ENCODE data around the gene SNX24. TPM values are rescaled to one million over a fixed set of nuclear protein-coding genes. Genes with fewer than 3 reads are reported as not detected.

The SNX24 gene
- total and polyA plus RNA-seq, 8 donors = 1.2 to 38.5 (median 20.0) TPM

GRCh38 chr5:122816756-122817155 lies 28.7 kb upstream of the SNX24 start:
- H3K4me1 ChIP-seq = no peaks in the 10 kb centered on the region
- H3K27ac ChIP-seq = no peak overlapping the region
- no peak for DNase-seq
- no peak overlapping the region for H3K4me3 ChIP-seq
- WGBS, 5 donors = 75 to 84% (median 76%) methylated on average over 5 of the region's 5 CpGs
- intact Hi-C loops (cut with DNase I; ENCODE audit: low total_unique reads) = no loop called here
- H3K9me3 ChIP-seq = no peaks in the 10 kb centered on the region
- no peaks in the 10 kb centered on the region for H3K27me3 ChIP-seq
- TF ChIP-seq POLR2AphosphoS5 (IDR thresholded peaks at IDR 0.05) = no peak
- TF ChIP-seq, protein P1, sequence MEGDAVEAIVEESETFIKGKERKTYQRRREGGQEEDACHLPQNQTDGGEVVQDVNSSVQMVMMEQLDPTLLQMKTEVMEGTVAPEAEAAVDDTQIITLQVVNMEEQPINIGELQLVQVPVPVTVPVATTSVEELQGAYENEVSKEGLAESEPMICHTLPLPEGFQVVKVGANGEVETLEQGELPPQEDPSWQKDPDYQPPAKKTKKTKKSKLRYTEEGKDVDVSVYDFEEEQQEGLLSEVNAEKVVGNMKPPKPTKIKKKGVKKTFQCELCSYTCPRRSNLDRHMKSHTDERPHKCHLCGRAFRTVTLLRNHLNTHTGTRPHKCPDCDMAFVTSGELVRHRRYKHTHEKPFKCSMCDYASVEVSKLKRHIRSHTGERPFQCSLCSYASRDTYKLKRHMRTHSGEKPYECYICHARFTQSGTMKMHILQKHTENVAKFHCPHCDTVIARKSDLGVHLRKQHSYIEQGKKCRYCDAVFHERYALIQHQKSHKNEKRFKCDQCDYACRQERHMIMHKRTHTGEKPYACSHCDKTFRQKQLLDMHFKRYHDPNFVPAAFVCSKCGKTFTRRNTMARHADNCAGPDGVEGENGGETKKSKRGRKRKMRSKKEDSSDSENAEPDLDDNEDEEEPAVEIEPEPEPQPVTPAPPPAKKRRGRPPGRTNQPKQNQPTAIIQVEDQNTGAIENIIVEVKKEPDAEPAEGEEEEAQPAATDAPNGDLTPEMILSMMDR (IDR thresholded peaks at IDR 0.05) = no peak
- TF ChIP-seq POLR2A (IDR thresholded peaks at IDR 0.05) = no peak
- no peak for TF ChIP-seq EP300 (IDR thresholded peaks at IDR 0.05)
- peaks cover 9 to 50% (median 46%) of the 10 kb centered on the region in 4 donors for H3K36me3 ChIP-seq

DNA sequence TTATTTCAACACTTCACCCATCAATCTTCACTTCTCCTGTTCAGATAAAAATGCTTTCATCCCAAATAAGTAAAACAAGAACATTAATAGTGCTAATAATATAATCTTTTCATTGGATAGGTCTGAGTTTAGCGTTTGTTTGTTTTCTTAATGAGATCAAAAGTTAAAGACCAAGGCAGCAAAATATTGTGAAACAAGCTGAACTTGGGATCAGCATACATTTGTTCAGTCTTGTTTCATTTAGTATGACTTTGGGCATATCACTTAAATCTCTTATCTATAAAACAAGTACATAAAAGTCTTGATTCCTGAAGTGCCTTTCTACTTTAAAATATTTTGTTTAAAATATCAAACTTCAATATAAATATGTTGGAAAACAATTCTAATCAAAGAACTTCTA lies 13.4 kb upstream of the SNX24 start:
- intact Hi-C loops (cut with DNase I; ENCODE audit: low total_unique reads) = no loop called here
- H3K4me1 ChIP-seq = no peaks in the 10 kb centered on the region
- H3K27me3 ChIP-seq = no peaks in the 10 kb centered on the region
- DNase-seq = no peak
- H3K9me3 ChIP-seq = no peaks in the 10 kb centered on the region
- H3K4me3 ChIP-seq = no peak overlapping the region
- no peak overlapping the region for H3K27ac ChIP-seq
- H3K36me3 ChIP-seq = peaks cover 5 to 40% (median 33%) of the 10 kb centered on the region in 4 donors
- no peak for TF ChIP-seq EP300 (IDR thresholded peaks at IDR 0.05)
- no peak for TF ChIP-seq POLR2A (IDR thresholded peaks at IDR 0.05)
- no peak for TF ChIP-seq POLR2AphosphoS5 (IDR thresholded peaks at IDR 0.05)
- TF ChIP-seq, protein P1 (IDR thresholded peaks at IDR 0.05) = no peak
- WGBS, 5 donors = 38 to 56% (median 50%) methylated on average over 1 of the region's 1 CpG

DNA sequence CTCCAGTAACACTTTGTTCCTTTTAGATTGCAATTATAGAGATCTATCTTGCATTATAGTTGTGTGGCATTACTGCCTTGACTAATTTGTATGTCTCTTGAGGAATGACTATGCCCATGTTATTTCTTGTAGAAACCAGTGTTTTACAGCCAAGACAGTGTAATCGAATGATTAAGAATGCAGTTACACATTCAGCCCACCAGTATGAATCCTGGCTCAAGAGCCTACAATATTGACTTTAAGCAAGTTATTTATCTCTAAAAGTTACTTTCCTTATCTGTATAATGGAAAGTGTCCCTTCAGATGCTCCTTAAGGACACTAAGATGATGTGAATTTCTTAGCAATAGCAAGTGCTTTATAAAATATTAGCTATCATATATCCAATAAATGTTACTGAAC lies 9.7 kb upstream of the SNX24 start:
- 80 to 94% (median 87%) methylated on average over 1 of the region's 1 CpG for WGBS, 5 donors
- Histone ChIP-seq H3K27me3 (no peaks in the 10 kb centered on the region), H3K27ac (no peak overlapping the region), H3K4me3 (no peak overlapping the region), H3K9me3 (no peaks in the 10 kb centered on the region), H3K4me1 (no peaks in the 10 kb centered on the region), H3K36me3 (peaks cover 0 to 6% (median 2%) of the 10 kb centered on the region in 4 donors)
- TF ChIP-seq, protein P1 (IDR thresholded peaks at IDR 0.05) = no peak
- TF ChIP-seq POLR2A (IDR thresholded peaks at IDR 0.05) (no peak), POLR2AphosphoS5 (IDR thresholded peaks at IDR 0.05) (no peak), EP300 (IDR thresholded peaks at IDR 0.05) (no peak)
- intact Hi-C loops (cut with DNase I; ENCODE audit: low total_unique reads) = no loop called here
- no peak for DNase-seq

- Histone ChIP-seq H3K27ac (no peak overlapping the region), H3K27me3 (no peaks in the 10 kb centered on the region), H3K36me3 (no peaks in the 10 kb centered on the region), H3K4me1 (no peaks in the 10 kb centered on the region), H3K9me3 (no peaks in the 10 kb centered on the region), H3K4me3 (no peak overlapping the region)
- intact Hi-C loops (cut with DNase I; ENCODE audit: low total_unique reads) = no loop called here
- TF ChIP-seq POLR2AphosphoS5 (IDR thresholded peaks at IDR 0.05) (no peak), EP300 (IDR thresholded peaks at IDR 0.05) (no peak), POLR2A (IDR thresholded peaks at IDR 0.05) (no peak)
- TF ChIP-seq, protein P1 (IDR thresholded peaks at IDR 0.05) = no peak
- no peak for DNase-seq
- 81 to 93% (median 86%) methylated on average over 3 of the region's 3 CpGs for WGBS, 5 donors
Observed at GRCh38 chr5:122836947-122837346, 8.5 kb upstream of the SNX24 start.
